ENCODE data around the gene MLLT11.

Gene MLLT11

DNA sequence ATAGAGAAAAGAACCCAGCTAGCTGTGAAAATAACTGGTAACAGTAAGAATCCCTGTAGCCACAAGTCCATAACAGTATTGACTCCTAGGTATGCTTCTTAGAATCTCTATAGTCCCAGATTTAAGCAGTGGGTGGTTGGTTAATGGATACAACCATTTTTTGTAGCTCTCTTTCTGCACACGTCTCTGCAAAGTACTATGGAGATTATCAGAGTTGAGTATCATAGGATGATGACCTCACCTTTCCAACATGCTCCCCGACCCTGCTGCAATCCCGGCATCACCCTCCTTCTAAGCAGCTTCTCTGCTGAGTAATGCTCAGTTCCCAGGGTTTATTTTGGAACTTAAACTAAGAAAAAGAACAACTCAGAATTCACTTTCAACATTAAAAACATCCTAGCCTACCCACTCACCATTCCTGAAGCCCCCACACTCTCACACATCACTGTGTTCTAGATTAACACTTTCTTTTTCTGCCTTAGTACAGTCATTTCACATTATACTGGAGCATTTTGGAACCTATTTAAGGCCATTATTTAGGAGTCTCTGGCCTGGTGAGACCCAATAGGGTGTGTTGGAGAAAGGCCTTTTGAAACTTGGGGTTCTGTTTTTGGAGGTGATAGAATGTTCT lies 2.7 kb downstream of the MLLT11 start:
- DNase-seq (ENCODE audit: low read depth, low spot score) = peak; percentile 80
- in situ Hi-C loops (cut with HindIII; ENCODE audit: low sequenced_read_pairs) = no loop called here
- H3K4me3 ChIP-seq (ENCODE audit: low read depth, low read length) = peak overlapping the region; percentile 16
- TF ChIP-seq, protein P1, sequence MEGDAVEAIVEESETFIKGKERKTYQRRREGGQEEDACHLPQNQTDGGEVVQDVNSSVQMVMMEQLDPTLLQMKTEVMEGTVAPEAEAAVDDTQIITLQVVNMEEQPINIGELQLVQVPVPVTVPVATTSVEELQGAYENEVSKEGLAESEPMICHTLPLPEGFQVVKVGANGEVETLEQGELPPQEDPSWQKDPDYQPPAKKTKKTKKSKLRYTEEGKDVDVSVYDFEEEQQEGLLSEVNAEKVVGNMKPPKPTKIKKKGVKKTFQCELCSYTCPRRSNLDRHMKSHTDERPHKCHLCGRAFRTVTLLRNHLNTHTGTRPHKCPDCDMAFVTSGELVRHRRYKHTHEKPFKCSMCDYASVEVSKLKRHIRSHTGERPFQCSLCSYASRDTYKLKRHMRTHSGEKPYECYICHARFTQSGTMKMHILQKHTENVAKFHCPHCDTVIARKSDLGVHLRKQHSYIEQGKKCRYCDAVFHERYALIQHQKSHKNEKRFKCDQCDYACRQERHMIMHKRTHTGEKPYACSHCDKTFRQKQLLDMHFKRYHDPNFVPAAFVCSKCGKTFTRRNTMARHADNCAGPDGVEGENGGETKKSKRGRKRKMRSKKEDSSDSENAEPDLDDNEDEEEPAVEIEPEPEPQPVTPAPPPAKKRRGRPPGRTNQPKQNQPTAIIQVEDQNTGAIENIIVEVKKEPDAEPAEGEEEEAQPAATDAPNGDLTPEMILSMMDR (IDR thresholded peaks at IDR 0.05; ENCODE audit: low read depth, low read length) = no peak

DNA sequence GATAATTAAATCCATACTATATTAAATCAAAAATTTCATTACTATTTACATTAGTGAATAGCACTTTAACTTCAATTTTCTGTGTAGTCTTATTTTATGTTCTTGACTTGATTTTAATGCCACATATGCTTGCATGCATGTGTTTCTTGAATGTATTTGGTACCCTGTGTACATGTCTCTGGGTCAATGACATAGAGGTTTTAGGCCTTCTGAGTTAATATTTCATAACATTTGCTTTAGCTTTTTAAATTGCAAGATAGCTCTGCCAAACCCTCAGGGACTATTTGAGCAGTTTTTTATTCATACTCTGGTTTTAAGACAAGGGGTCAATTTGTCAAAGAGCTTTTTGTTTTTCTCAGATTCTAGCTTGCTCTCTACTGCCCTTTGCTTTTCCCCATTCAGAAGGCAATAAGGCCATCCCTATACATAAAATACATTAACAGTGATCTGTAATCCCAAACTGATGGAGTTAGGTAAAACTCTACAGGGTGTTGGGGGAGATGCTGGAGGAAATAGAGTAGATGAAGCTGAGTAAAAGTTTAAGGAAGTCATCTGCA lies 5.0 kb downstream of the MLLT11 start:
- in situ Hi-C loops (cut with HindIII; ENCODE audit: low sequenced_read_pairs) = no loop called here
- TF ChIP-seq, protein P1 (IDR thresholded peaks at IDR 0.05; ENCODE audit: low read depth, low read length) = no peak
- no peak overlapping the region for H3K4me3 ChIP-seq (ENCODE audit: low read depth, low read length)
- DNase-seq (ENCODE audit: low read depth, low spot score) = no peak

- TF ChIP-seq, protein P1 (IDR thresholded peaks at IDR 0.05; ENCODE audit: low read depth, low read length) = no peak
- H3K4me3 ChIP-seq (ENCODE audit: low read depth, low read length) = no peak overlapping the region
- no peak for DNase-seq (ENCODE audit: low read depth, low spot score)
- in situ Hi-C loops (cut with HindIII; ENCODE audit: low sequenced_read_pairs) = no loop called here
These were observed 7.0 kb downstream of the MLLT11 start for GRCh38 chr1:151067185-151067584.

- no peak overlapping the region for H3K4me3 ChIP-seq (ENCODE audit: low read depth, low read length)
- in situ Hi-C loops (cut with HindIII; ENCODE audit: low sequenced_read_pairs) = no loop called here
- TF ChIP-seq, protein P1 (IDR thresholded peaks at IDR 0.05; ENCODE audit: low read depth, low read length) = no peak
- DNase-seq (ENCODE audit: low read depth, low spot score) = no peak
These were observed 8.9 kb downstream of the MLLT11 start for GRCh38 chr1:151069103-151069486.

- peak within 1 kb of the TSS; percentile 67 for H3K4me3 ChIP-seq (ENCODE audit: low read depth, low read length)
- peak; percentile 98 for DNase-seq (ENCODE audit: low read depth, low spot score)
- in situ Hi-C loops (cut with HindIII; ENCODE audit: low sequenced_read_pairs) = no loop called here
These were observed 10.5 kb downstream of the MLLT11 start, which contains the start of gene GABPB2 for GRCh38 chr1:151070474-151071276. TSS of gene GABPB2 (plus strand) at chr1:151070761. CDS start at chr1:151088190, 17,429 bp downstream.

DNA sequence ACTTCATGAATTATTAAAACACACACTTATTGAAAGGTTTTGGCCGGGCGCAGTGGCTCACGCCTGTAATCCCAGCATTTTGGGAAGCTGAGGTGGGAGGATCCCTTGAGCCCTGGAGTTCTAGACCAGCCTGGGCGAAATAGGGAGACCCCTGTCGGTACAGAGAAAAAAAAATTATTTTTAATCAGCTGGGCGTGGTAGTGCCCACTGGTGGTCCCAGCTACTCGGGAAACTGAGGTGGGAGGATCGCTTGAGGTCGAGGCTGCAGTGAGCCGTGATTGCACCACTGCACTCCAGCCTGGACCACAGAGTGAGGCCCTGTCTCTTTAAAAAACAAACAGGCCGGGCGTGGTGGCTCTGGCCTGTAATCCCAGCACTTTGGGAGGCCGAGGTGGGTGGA lies 12.0 kb downstream of the MLLT11 start:
- TF ChIP-seq, protein P1 (IDR thresholded peaks at IDR 0.05; ENCODE audit: low read depth, low read length) = no peak
- no peak overlapping the region for H3K4me3 ChIP-seq (ENCODE audit: low read depth, low read length)
- in situ Hi-C loops (cut with HindIII; ENCODE audit: low sequenced_read_pairs) = no loop called here
- DNase-seq (ENCODE audit: low read depth, low spot score) = no peak

More at GRCh38 chr1:151070474-151071276, 10.5 kb downstream of the MLLT11 start, which contains the start of gene GABPB2:
- TF ChIP-seq, protein P1 (IDR thresholded peaks at IDR 0.05; ENCODE audit: low read depth, low read length) = peak; percentile 90
